ENCODE data around the gene ATAD3C. TPM values are rescaled to one million over a fixed set of nuclear protein-coding genes. Genes with fewer than 3 reads are reported as not detected.
A peak's percentile ranks its signal among the peaks of the same experiment; 100 is the strongest.

The ATAD3C gene
- polyA plus RNA-seq, 2 of the 4 experiments (the other 2 are of a cell fraction) = not detected

DNA sequence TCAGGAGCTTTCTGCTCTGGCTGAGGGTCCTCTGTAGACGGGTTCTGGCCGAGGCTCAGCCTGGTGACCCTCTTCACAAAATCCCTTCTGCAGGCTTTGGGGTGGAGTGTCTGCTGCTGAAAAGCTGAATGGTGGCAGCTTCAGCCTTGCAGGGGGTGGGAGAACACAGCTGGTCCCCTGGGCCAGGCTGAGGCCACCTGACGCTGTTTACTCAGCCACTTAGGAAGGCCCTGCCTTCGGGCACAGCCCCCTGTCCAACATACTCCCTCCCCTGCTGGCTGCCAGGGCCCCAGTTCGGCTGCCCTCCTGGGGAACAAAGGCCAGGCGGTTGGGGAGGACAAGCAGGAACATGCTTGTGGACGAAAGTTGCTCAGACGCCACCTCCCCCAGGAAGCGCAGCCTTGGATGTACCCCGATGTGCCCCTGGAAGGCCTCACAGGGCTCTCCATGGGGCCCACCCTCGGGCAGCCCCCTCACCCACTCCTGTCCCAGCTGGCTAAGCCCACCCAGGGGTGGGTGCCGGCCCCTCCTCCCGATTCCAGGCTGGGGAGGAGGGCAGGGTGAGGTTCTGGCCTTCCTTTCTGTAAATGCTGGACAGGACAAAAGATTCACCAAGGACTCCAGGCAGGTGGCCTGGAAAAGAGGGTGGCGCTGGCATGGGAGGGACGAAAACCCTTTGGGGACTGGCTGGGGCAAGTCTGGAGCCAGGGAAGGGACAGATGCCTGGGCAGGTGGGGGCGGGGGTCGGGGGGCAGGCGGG, 28.2 kb upstream of the ATAD3C start, which contains the start of gene ANKRD65 (continued):
- TF ChIP-seq, protein P1, sequence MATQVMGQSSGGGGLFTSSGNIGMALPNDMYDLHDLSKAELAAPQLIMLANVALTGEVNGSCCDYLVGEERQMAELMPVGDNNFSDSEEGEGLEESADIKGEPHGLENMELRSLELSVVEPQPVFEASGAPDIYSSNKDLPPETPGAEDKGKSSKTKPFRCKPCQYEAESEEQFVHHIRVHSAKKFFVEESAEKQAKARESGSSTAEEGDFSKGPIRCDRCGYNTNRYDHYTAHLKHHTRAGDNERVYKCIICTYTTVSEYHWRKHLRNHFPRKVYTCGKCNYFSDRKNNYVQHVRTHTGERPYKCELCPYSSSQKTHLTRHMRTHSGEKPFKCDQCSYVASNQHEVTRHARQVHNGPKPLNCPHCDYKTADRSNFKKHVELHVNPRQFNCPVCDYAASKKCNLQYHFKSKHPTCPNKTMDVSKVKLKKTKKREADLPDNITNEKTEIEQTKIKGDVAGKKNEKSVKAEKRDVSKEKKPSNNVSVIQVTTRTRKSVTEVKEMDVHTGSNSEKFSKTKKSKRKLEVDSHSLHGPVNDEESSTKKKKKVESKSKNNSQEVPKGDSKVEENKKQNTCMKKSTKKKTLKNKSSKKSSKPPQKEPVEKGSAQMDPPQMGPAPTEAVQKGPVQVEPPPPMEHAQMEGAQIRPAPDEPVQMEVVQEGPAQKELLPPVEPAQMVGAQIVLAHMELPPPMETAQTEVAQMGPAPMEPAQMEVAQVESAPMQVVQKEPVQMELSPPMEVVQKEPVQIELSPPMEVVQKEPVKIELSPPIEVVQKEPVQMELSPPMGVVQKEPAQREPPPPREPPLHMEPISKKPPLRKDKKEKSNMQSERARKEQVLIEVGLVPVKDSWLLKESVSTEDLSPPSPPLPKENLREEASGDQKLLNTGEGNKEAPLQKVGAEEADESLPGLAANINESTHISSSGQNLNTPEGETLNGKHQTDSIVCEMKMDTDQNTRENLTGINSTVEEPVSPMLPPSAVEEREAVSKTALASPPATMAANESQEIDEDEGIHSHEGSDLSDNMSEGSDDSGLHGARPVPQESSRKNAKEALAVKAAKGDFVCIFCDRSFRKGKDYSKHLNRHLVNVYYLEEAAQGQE (IDR thresholded peaks at IDR 0.05) = no peak
- TF ChIP-seq, protein P2, sequence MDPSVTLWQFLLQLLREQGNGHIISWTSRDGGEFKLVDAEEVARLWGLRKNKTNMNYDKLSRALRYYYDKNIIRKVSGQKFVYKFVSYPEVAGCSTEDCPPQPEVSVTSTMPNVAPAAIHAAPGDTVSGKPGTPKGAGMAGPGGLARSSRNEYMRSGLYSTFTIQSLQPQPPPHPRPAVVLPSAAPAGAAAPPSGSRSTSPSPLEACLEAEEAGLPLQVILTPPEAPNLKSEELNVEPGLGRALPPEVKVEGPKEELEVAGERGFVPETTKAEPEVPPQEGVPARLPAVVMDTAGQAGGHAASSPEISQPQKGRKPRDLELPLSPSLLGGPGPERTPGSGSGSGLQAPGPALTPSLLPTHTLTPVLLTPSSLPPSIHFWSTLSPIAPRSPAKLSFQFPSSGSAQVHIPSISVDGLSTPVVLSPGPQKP (IDR thresholded peaks at IDR 0.05; ENCODE audit: low read depth, low read length) = no peak

DNA sequence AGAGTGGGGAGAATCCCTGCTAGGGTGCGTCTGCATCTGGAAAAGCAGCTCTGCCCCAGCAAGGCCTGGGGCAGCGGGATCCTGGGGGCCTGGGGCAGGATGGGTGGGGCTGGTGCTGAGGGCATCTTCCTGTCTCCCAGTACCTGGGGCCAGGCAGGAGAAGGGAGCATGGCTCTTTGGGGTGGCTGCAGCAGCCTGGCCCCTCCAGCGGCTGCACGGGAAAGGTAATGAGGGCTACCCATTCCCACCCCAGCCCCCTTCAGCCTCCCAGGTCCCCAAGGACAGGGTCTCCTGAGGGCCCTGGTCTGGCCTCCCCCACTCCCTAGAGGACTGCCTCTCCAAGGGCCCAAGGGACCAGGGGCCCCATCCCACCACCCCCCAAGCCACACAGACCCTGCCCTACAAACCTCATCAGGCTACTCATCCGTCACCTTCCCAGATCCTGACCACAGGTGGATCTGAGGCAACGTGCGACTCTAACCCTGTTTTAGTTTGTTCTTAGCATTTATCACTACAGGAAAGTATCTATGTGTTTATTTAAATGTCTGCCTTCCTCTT, 27.5 kb upstream of the ATAD3C start:
- Histone ChIP-seq H3K4me1 (0 out of 3 replicates have a peak, but pooled peaks cover 3% of the 10 kb centered on the region), H3K4me2 (no peak overlapping the region), H3K4me3 (no peak overlapping the region), H3K9me3 (no peaks in the 10 kb centered on the region), H3K27ac (peak overlapping the region in 1 of 2 experiments; percentile 52; a peak in 2 of 6 replicates)
- WGBS (ENCODE audit: missing lambda C conversion rate) = 79% methylated on average over 4 of the region's 7 CpGs
- no peak for ATAC-seq
- DNase-seq (ENCODE audit: low read depth in 1 of 2, low spot score in 1 of 2) = no peak
- CTCF ChIA-PET = no interaction called here
- FAIRE-seq = no peak
- POLR2A ChIA-PET = no interaction called here
- TF ChIP-seq EHMT2 (IDR thresholded peaks at IDR 0.05; ENCODE audit: low read depth) = no peak
- no peak for TF ChIP-seq POLR2A (IDR thresholded peaks at IDR 0.05; ENCODE audit: low read length)
- TF ChIP-seq HOXA7 (CRISPR knock-in tag; IDR thresholded peaks at IDR 0.05) = no peak

DNA sequence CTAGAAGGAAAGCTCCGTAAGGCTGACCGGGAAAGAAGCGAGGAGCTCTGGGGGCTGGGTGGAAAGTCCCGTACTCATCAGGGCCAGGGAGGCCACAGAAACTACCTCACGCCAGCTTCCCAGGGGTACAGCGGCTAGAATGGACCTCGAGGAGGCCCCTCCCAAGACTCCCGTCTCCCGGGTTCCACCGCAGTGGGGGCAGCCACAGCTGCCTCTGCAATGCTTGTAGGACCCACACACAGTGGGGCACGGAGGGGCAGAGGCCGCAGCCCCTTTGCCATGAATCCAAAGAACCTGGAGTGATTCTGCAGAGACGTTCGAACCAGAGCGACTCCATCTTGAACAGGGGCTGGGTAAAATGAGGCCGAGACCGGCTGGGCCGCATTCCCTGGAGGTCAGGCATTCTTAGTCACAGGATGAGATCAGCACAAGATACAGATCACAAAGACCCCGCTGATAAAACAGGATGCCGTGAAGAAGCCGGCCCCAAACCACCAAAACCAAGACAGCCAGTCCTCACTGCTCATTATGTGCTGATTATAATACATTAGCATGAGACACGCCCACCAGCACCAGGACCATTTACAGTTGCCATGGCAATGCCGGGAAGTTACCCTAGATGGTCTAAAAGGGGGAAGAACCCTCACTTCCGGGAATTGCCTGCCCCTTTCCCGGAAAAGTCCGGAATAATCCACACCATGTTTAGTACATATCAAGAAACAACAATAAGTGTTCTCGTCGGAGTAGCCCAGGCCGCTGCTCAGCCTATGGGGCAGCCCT, 26.8 kb upstream of the ATAD3C start:
- no peak for TF ChIP-seq NFE2L2 (conservative IDR thresholded peaks at IDR 0.05; ENCODE audit: low read length)
- peak; percentile 85; the same call in 1 of the 2 replicates for TF ChIP-seq HOXB13 (CRISPR knock-in tag; IDR thresholded peaks at IDR 0.05; ENCODE audit: low read depth)
- 0 out of 2 replicates have a peak, but pooled peaks have one; percentile 38 for TF ChIP-seq FOXS1 (CRISPR knock-in tag; IDR thresholded peaks at IDR 0.05)
- TF ChIP-seq, protein P3, sequence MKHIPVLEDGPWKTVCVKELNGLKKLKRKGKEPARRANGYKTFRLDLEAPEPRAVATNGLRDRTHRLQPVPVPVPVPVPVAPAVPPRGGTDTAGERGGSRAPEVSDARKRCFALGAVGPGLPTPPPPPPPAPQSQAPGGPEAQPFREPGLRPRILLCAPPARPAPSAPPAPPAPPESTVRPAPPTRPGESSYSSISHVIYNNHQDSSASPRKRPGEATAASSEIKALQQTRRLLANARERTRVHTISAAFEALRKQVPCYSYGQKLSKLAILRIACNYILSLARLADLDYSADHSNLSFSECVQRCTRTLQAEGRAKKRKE (CRISPR knock-in tag; IDR thresholded peaks at IDR 0.05; ENCODE audit: low read depth) = peak; percentile 72; the same call in 1 of the 2 replicates
- H3K4me2 ChIP-seq = no peak overlapping the region
- no peak overlapping the region for H3K4me3 ChIP-seq
- CTCF ChIA-PET = interaction anchor here (2.3 kb wide), 1 partner anchor 18 kb away, joined by 13 read pairs; no protein-coding TSS in a partner anchor
- POLR2A ChIA-PET = no interaction called here
- WGBS (ENCODE audit: missing lambda C conversion rate) = 73% methylated on average over 19 of the region's 29 CpGs
- H3K27ac ChIP-seq = no peak overlapping the region
- H3K4me1 ChIP-seq = 0 out of 3 replicates have a peak, but pooled peaks cover 3% of the 10 kb centered on the region
- FAIRE-seq (no peak), DNase-seq (ENCODE audit: low read depth in 1 of 2, low spot score in 1 of 2) (no peak), ATAC-seq (no peak)
- H3K9me3 ChIP-seq = no peaks in the 10 kb centered on the region

DNA sequence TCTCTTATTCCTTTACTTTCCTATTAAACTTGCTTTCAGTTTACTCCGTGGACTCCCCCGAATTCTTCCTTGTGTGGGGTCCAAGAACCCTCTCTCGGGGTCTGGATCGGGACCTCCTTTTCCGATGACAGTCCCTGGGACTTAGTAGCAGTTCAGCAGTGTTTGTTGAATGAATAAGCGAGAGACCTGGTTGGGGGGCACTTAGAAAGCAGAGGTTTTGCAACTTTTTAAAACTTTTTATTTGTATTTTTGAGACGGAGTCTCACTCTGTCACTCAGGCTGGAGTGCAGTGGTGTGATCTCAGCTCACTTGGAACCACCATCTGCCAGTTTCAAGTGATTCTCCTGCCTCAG, 26.3 kb upstream of the ATAD3C start:
- Histone ChIP-seq H3K9me3 (no peaks in the 10 kb centered on the region), H3K4me2 (no peak overlapping the region), H3K4me3 (no peak overlapping the region), H3K4me1 (0 out of 3 replicates have a peak, but pooled peaks cover 3% of the 10 kb centered on the region), H3K27ac (no peak overlapping the region)
- CTCF ChIA-PET = interaction anchor here (0.6 to 2.3 kb wide), 2 partner anchors 17 to 23 kb away, joined by 3 to 13 read pairs; no protein-coding TSS in a partner anchor
- POLR2A ChIA-PET = no interaction called here
- DNase-seq (ENCODE audit: low read depth in 1 of 2, low spot score in 1 of 2) (no peak), FAIRE-seq (no peak), ATAC-seq (no peak)
- WGBS (ENCODE audit: missing lambda C conversion rate) = 89% methylated on average over 7 of the region's 7 CpGs
- TF ChIP-seq EP300 (IDR thresholded peaks at IDR 0.05) (no peak), FOSL2 (IDR thresholded peaks at IDR 0.05) (no peak), FOSL2 (CRISPR knock-in tag; IDR thresholded peaks at IDR 0.05) (no peak), BHLHE40 (IDR thresholded peaks at IDR 0.05; ENCODE audit: low read depth, low read length) (no peak), RARB (CRISPR knock-in tag; IDR thresholded peaks at IDR 0.05) (no peak), CHD4 (IDR thresholded peaks at IDR 0.05; ENCODE audit: borderline replicate concordance) (no peak), JUNB (IDR thresholded peaks at IDR 0.05) (no peak)
- TF ChIP-seq, protein P1 (IDR thresholded peaks at IDR 0.05) = no peak
- TF ChIP-seq, protein P4, sequence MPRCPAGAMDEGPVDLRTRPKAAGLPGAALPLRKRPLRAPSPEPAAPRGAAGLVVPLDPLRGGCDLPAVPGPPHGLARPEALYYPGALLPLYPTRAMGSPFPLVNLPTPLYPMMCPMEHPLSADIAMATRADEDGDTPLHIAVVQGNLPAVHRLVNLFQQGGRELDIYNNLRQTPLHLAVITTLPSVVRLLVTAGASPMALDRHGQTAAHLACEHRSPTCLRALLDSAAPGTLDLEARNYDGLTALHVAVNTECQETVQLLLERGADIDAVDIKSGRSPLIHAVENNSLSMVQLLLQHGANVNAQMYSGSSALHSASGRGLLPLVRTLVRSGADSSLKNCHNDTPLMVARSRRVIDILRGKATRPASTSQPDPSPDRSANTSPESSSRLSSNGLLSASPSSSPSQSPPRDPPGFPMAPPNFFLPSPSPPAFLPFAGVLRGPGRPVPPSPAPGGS (IDR thresholded peaks at IDR 0.05) = no peak

Measured in A549 (cell line).